Breast epithelium (tissue), 3 donors: ENCODE results near the gene FOXI1.
A peak's percentile ranks its signal among the peaks of the same experiment; 100 is the strongest.

ENCODE experiments used
- CTCF ChIP-seq, 3 donors: fragments of 450-650 bp; IDR thresholded peaks; one replicate each; pipeline ENCODE4 v1.5.1; 2016 to 2017; ENCODE audit warnings: antibody characterized with exemption in 3 of 3, mild to moderate bottlenecking in 3 of 3, moderate library complexity in 3 of 3
- POLR2AphosphoS5 ChIP-seq, 3 donors: sonication (generic); formaldehyde crosslinking; IDR thresholded peaks; one replicate each; pipeline ENCODE4 v1.6.1; 2017; ENCODE audit warnings: antibody characterized with exemption in 3 of 3

DNA sequence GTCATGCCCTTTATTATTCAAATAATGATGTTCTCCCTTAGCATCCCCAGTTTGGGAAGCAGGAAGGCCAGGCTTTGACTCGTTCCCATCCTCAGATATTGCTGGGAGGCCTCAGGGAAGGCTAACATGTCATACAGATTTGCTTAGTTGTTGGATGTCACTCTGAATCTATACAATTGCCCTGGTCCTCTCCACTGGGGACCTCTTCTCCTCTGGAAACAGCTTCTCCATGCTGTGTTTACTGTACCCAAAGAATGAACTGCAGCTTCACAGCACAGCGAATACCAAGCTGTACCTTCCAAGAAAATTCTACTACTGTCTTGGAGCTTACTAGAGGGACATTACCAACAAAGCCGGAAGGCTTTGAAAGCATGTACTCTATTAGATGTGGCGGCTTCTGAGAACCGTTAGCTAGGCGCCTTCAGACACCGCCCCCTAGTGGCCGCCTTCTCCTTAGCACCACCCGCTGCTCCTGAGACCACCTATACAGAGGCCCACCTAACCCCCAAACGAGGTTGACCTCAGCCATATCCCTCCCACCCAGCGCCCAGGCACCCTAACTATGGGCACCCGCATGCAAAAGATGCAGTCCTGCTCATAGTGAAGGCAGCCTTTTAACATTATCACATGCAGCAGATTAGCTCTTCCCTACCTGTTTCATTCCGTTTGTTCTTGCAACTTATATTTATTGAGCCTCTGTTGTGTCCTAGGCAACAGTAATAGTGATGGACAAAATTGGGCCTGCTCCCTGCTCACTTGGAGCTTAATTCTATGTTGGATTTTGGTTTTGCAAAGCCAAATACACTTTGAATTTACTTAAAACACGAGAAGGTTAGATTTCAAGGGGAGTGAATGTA is 34.9 kb upstream of the FOXI1 start:
- no peak for TF ChIP-seq POLR2AphosphoS5 (IDR thresholded peaks at IDR 0.05)
- peak in 1 of 3 donors; percentile 30 for TF ChIP-seq CTCF (IDR thresholded peaks at IDR 0.05)
